Measurements from ENCODE around the gene FCF1.

GRCh38 chr14:74698465-74698864, 14.5 kb upstream of the FCF1 start:
- no peak for TF ChIP-seq CTCF (IDR thresholded peaks at IDR 0.05)
- no peak for TF ChIP-seq POLR2A (IDR thresholded peaks at IDR 0.05)

Data from esophagus squamous epithelium (tissue), 4 donors.